Measurements from ENCODE around the gene VAPB.

Gene VAPB

GRCh38 chr20:58472273-58473018 lies 83.4 kb downstream of the VAPB start:
- no peak for TF ChIP-seq CTCF (IDR thresholded peaks at IDR 0.05; ENCODE audit: control extremely low read depth, extremely low read depth, low read depth, missing control alignments)
- ChIA-PET CTCF (interaction anchor here (1.0 to 1.9 kb wide), 3 partner anchors 8 to 41 kb away, joined by 3 to 5 read pairs (median 4); no protein-coding TSS in a partner anchor), POLR2A (no interaction called here)

GRCh38 chr20:58473453-58474425 lies 84.7 kb downstream of the VAPB start:
- ChIA-PET CTCF (interaction anchor here (1.3 kb wide), 1 partner anchor 8 kb away, joined by 3 read pairs; no protein-coding TSS in a partner anchor), POLR2A (no interaction called here)
- TF ChIP-seq CTCF (IDR thresholded peaks at IDR 0.05; ENCODE audit: control extremely low read depth, extremely low read depth, low read depth, missing control alignments): no peak
- DNase-seq (ENCODE audit: extremely low spot score): no peak

More at GRCh38 chr20:58472273-58473018, 83.4 kb downstream of the VAPB start:
- no peak for DNase-seq (ENCODE audit: extremely low spot score)

GRCh38 chr20:58475466-58475865 lies 86.4 kb downstream of the VAPB start:
- ChIA-PET CTCF (interaction anchor here (1.2 kb wide), 1 partner anchor 16 kb away, joined by 3 read pairs; no protein-coding TSS in a partner anchor), POLR2A (no interaction called here)
- TF ChIP-seq CTCF (IDR thresholded peaks at IDR 0.05; ENCODE audit: control extremely low read depth, extremely low read depth, low read depth, missing control alignments): no peak
- DNase-seq (ENCODE audit: extremely low spot score): no peak

- CTCF ChIA-PET: interaction anchor here (1.2 kb wide), 1 partner anchor 744 kb away, joined by 4 read pairs; no protein-coding TSS in a partner anchor
- DNase-seq (ENCODE audit: extremely low spot score): no peak
- POLR2A ChIA-PET: no interaction called here
- TF ChIP-seq CTCF (IDR thresholded peaks at IDR 0.05; ENCODE audit: control extremely low read depth, extremely low read depth, low read depth, missing control alignments): no peak
These were observed 89.2 kb downstream of the VAPB start for GRCh38 chr20:58478141-58478805.

GRCh38 chr20:58479726-58480440 lies 90.9 kb downstream of the VAPB start:
- no peak for DNase-seq (ENCODE audit: extremely low spot score)
- CTCF ChIA-PET: interaction anchor here (1.1 to 1.4 kb wide), 3 partner anchors 8 to 742 kb away, joined by 3 to 5 read pairs (median 4); no protein-coding TSS in a partner anchor
- no peak for TF ChIP-seq CTCF (IDR thresholded peaks at IDR 0.05; ENCODE audit: control extremely low read depth, extremely low read depth, low read depth, missing control alignments)
- POLR2A ChIA-PET: no interaction called here
